Effector memory CD8-positive, alpha-beta T cell (primary cell): ENCODE measurements around the gene MAJIN.
A peak's percentile ranks its signal among the peaks of the same experiment; 100 is the strongest.

Experiments
- ATAC-seq: fragments of 150-1000 bp; cut with Tn5 transposase; replicated peaks from 2 replicates; pipeline ENCODE4 v1.10.0; 2021; ENCODE audit warnings: mild to moderate bottlenecking, moderate library complexity
- DNase-seq, 3 experiments: peaks; one replicate each; pipeline ENCODE4 v3.0.0; 2021
- H3K27ac Mint-ChIP-seq, 2 donors: one replicate each; pipeline ENCODE4 v1.8.0; 2022; ENCODE audit warnings: mild to moderate bottlenecking in 2 of 2, mixed read lengths in 2 of 2, moderate library complexity in 2 of 2
- H3K27me3 Mint-ChIP-seq, 2 donors: one replicate each; pipeline ENCODE4 v1.8.0; 2022; ENCODE audit warnings: mixed read lengths in 2 of 2
- H3K36me3 Mint-ChIP-seq: one replicate; pipeline ENCODE4 v1.8.0; 2022; ENCODE audit warnings: mild to moderate bottlenecking, moderate library complexity, mixed read lengths; ENCODE audit not compliant: insufficient read depth
- H3K4me1 Mint-ChIP-seq, 2 donors: one replicate each; pipeline ENCODE4 v1.8.0; 2022; ENCODE audit warnings: low read depth in 2 of 2, mixed read lengths in 2 of 2
- H3K4me3 Mint-ChIP-seq, 2 donors: one replicate each; pipeline ENCODE4 v1.8.0; 2022; ENCODE audit warnings: mild to moderate bottlenecking in 2 of 2, mixed read lengths in 2 of 2, moderate library complexity in 2 of 2
- H3K9me3 Mint-ChIP-seq, 2 donors: one replicate each; pipeline ENCODE4 v1.8.0; 2022; ENCODE audit warnings: mixed read lengths in 2 of 2

Gene MAJIN

GRCh38 chr11:64896448-64897022 is 75.4 kb downstream of the MAJIN start:
- Mint-ChIP-seq H3K36me3 (peaks cover 100% of the 10 kb centered on the region), H3K4me3 (peak overlapping the region in 1 of 2 donors; percentile 49), H3K9me3 (no peaks in the 10 kb centered on the region), H3K27me3 (no peaks in the 10 kb centered on the region), H3K27ac (peak overlapping the region; percentile 64 to 93), H3K4me1 (peaks cover 14 to 17% of the 10 kb centered on the region in 2 donors)
- no peak for DNase-seq
- ATAC-seq, result no peak

GRCh38 chr11:64894812-64895452 is 77.0 kb downstream of the MAJIN start:
- H3K36me3 Mint-ChIP-seq, result peaks cover 89% of the 10 kb centered on the region
- peak overlapping the region; percentile 62 to 64 for H3K27ac Mint-ChIP-seq
- DNase-seq (no peak), ATAC-seq (peak; percentile 1)
- H3K9me3 Mint-ChIP-seq, result no peaks in the 10 kb centered on the region
- H3K4me3 Mint-ChIP-seq, result peak overlapping the region in 1 of 2 donors; percentile 33
- no peaks in the 10 kb centered on the region for H3K27me3 Mint-ChIP-seq
- H3K4me1 Mint-ChIP-seq, result peaks cover 8 to 10% of the 10 kb centered on the region in 2 donors

- H3K4me3 Mint-ChIP-seq, result peak overlapping the region in 1 of 2 donors; percentile 33
- H3K27ac Mint-ChIP-seq, result peak overlapping the region; percentile 62 to 64
- ATAC-seq (peak; percentile 80), DNase-seq (peak; percentile 92 to 94 (median 93))
- no peaks in the 10 kb centered on the region for H3K9me3 Mint-ChIP-seq
- peaks cover 82% of the 10 kb centered on the region for H3K36me3 Mint-ChIP-seq
- peaks cover 7 to 10% of the 10 kb centered on the region in 2 donors for H3K4me1 Mint-ChIP-seq
- no peaks in the 10 kb centered on the region for H3K27me3 Mint-ChIP-seq
Measured at GRCh38 chr11:64894070-64894811, 77.7 kb downstream of the MAJIN start.

GRCh38 chr11:64893194-64894069 is 78.5 kb downstream of the MAJIN start:
- H3K4me1 Mint-ChIP-seq, result peaks cover 7 to 10% of the 10 kb centered on the region in 2 donors
- no peaks in the 10 kb centered on the region for H3K9me3 Mint-ChIP-seq
- H3K36me3 Mint-ChIP-seq, result peaks cover 75% of the 10 kb centered on the region
- ATAC-seq (peak; percentile 1), DNase-seq (no peak)
- H3K27ac Mint-ChIP-seq, result peak overlapping the region; percentile 62 to 64
- peak overlapping the region in 1 of 2 donors; percentile 33 for H3K4me3 Mint-ChIP-seq
- no peaks in the 10 kb centered on the region for H3K27me3 Mint-ChIP-seq

- ATAC-seq, result no peak
Measured at GRCh38 chr11:64892838-64893193, 79.1 kb downstream of the MAJIN start.

GRCh38 chr11:64892411-64892831 is 79.5 kb downstream of the MAJIN start:
- H3K27me3 Mint-ChIP-seq, result no peaks in the 10 kb centered on the region
- ATAC-seq (no peak), DNase-seq (no peak)
- no peaks in the 10 kb centered on the region for H3K9me3 Mint-ChIP-seq
- H3K4me1 Mint-ChIP-seq, result peaks cover 14 to 18% of the 10 kb centered on the region in 2 donors
- peak overlapping the region; percentile 63 to 64 for H3K27ac Mint-ChIP-seq
- H3K36me3 Mint-ChIP-seq, result peaks cover 72% of the 10 kb centered on the region
- peak overlapping the region in 1 of 2 donors; percentile 8 for H3K4me3 Mint-ChIP-seq

More at GRCh38 chr11:64892838-64893193, 79.1 kb downstream of the MAJIN start:
- peaks cover 13 to 15% of the 10 kb centered on the region in 2 donors for H3K4me1 Mint-ChIP-seq
- H3K36me3 Mint-ChIP-seq, result peaks cover 74% of the 10 kb centered on the region
- peak overlapping the region in 1 of 2 donors; percentile 64 for H3K27ac Mint-ChIP-seq
- DNase-seq, result no peak
- peak overlapping the region in 1 of 2 donors; percentile 8 for H3K4me3 Mint-ChIP-seq
- H3K9me3 Mint-ChIP-seq, result no peaks in the 10 kb centered on the region
- no peaks in the 10 kb centered on the region for H3K27me3 Mint-ChIP-seq

GRCh38 chr11:64891880-64892279 is 80.0 kb downstream of the MAJIN start:
- peaks cover 16 to 19% of the 10 kb centered on the region in 2 donors for H3K4me1 Mint-ChIP-seq
- ATAC-seq (no peak), DNase-seq (no peak)
- H3K4me3 Mint-ChIP-seq, result no peak overlapping the region
- no peaks in the 10 kb centered on the region for H3K27me3 Mint-ChIP-seq
- H3K36me3 Mint-ChIP-seq, result peaks cover 69% of the 10 kb centered on the region
- H3K27ac Mint-ChIP-seq, result peak overlapping the region; percentile 63 to 64
- no peaks in the 10 kb centered on the region for H3K9me3 Mint-ChIP-seq

GRCh38 chr11:64891215-64891848 is 80.6 kb downstream of the MAJIN start:
- DNase-seq (no peak), ATAC-seq (no peak)
- H3K27me3 Mint-ChIP-seq, result no peaks in the 10 kb centered on the region
- no peak overlapping the region for H3K4me3 Mint-ChIP-seq
- H3K27ac Mint-ChIP-seq, result peak overlapping the region in 1 of 2 donors; percentile 64
- H3K9me3 Mint-ChIP-seq, result no peaks in the 10 kb centered on the region
- peaks cover 16 to 19% of the 10 kb centered on the region in 2 donors for H3K4me1 Mint-ChIP-seq
- peaks cover 64% of the 10 kb centered on the region for H3K36me3 Mint-ChIP-seq

GRCh38 chr11:64890522-64890939 is 81.4 kb downstream of the MAJIN start:
- ATAC-seq (no peak), DNase-seq (no peak)
- Mint-ChIP-seq H3K36me3 (peaks cover 60% of the 10 kb centered on the region), H3K4me1 (peaks cover 16 to 22% of the 10 kb centered on the region in 2 donors), H3K4me3 (no peak overlapping the region), H3K27ac (peak overlapping the region in 1 of 2 donors; percentile 64), H3K9me3 (no peaks in the 10 kb centered on the region), H3K27me3 (no peaks in the 10 kb centered on the region)

GRCh38 chr11:64888729-64889511 is 83.0 kb downstream of the MAJIN start:
- ATAC-seq (no peak), DNase-seq (no peak)
- Mint-ChIP-seq H3K9me3 (no peaks in the 10 kb centered on the region), H3K4me1 (peaks cover 22 to 26% of the 10 kb centered on the region in 2 donors), H3K27ac (peak overlapping the region in 1 of 2 donors; percentile 44), H3K27me3 (no peaks in the 10 kb centered on the region), H3K36me3 (peaks cover 44% of the 10 kb centered on the region), H3K4me3 (peak overlapping the region in 1 of 2 donors; percentile 29)

- Mint-ChIP-seq H3K4me1 (peaks cover 25 to 29% of the 10 kb centered on the region in 2 donors), H3K27me3 (no peaks in the 10 kb centered on the region), H3K27ac (peak overlapping the region in 1 of 2 donors; percentile 90), H3K36me3 (peaks cover 39% of the 10 kb centered on the region), H3K4me3 (peak overlapping the region; percentile 72 to 76), H3K9me3 (no peaks in the 10 kb centered on the region)
- no peak for DNase-seq
- ATAC-seq, result no peak
Measured at GRCh38 chr11:64888406-64888728, 83.5 kb downstream of the MAJIN start.
